ENCODE results near the gene GRAMD1C.
"Not testable (repeated sequence)": the region's sequence is repeated elsewhere in the genome, so short reads cannot be mapped to it uniquely, and the experiment has no call there.

The GRAMD1C gene

DNA sequence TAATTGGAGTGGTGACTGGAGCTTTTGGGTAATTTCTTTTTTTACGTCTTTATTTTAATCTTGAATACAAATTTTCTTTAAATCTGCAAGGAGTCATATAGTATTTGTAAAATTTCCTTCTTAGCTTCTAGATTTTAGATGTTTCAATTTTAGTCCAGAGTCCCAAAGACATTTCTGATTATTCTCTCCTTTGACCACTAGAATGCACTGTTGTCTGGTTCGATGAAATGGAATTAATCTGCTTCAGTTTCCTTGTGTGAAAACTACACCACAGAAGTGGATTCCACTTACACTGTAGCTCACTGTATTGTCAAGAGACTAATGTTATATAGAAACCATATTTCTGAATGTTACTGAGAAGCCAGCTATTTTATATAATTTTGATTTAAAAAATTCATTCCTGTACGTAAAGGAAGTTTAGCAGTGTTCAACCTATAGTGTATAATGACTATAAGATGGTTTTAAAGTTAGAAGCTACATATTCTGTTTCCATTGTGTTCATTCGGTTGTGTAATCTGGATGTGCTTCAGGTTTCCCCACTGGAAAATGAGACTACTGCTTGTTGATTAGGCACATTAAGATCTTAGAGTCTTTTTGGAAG lies 6.1 kb downstream of the GRAMD1C start:
- no peak overlapping the region for H3K4ac ChIP-seq (ENCODE audit: low read depth in 1 of 2, low read length in 2 of 2)
- H3K36me3 ChIP-seq (ENCODE audit: control insufficient read depth in 1 of 2, insufficient read depth in 2 of 2, low read depth in 1 of 2, low read length in 2 of 2) = no peaks in the 10 kb centered on the region
- no peak overlapping the region for H2BK5ac ChIP-seq (ENCODE audit: low read depth, low read length, poor library complexity, severe bottlenecking)
- no peak overlapping the region for H2AFZ ChIP-seq (ENCODE audit: low read depth, low read length)
- H3K27me3 ChIP-seq (ENCODE audit: control insufficient read depth in 1 of 2, insufficient read depth in 1 of 2, low read length in 2 of 2) = no peaks in the 10 kb centered on the region
- H2BK15ac ChIP-seq (ENCODE audit: low read depth, poor library complexity, severe bottlenecking) = no peak overlapping the region
- no peak overlapping the region for H3K27ac ChIP-seq (ENCODE audit: low read length, poor library complexity, severe bottlenecking)
- no peak overlapping the region for H3K14ac ChIP-seq (ENCODE audit: low read length in 2 of 2)
- no peak overlapping the region for H3K18ac ChIP-seq (ENCODE audit: low read depth in 1 of 2, low read length in 2 of 2)
- no peak overlapping the region for H3K4me3 ChIP-seq (ENCODE audit: insufficient read depth in 1 of 2, low read depth in 1 of 2, low read length in 2 of 2)
- no peaks in the 10 kb centered on the region for H3K9me3 ChIP-seq (ENCODE audit: control insufficient read depth, low read length)
- H3K4me2 ChIP-seq (ENCODE audit: low read length, poor library complexity, severe bottlenecking) = no peak overlapping the region
- peaks cover 4% of the 10 kb centered on the region for H3K79me1 ChIP-seq (replicated peaks; ENCODE audit: low read length, poor library complexity, severe bottlenecking)
- H2BK120ac ChIP-seq (ENCODE audit: low read depth, low read length) = no peak overlapping the region
- H4K8ac ChIP-seq (ENCODE audit: low read length) = no peak overlapping the region
- no peaks in the 10 kb centered on the region for H3K4me1 ChIP-seq (ENCODE audit: control insufficient read depth, insufficient read depth, low read depth, low read length)
- no peak overlapping the region for H2BK12ac ChIP-seq (ENCODE audit: low read length in 2 of 2)
- peak; percentile 46 for DNase-seq
- H2AK5ac ChIP-seq (ENCODE audit: low read length, severe bottlenecking) = no peak overlapping the region
- H3K23ac ChIP-seq (ENCODE audit: low read length in 2 of 2) = no peak overlapping the region
- no peak overlapping the region for H3K9ac ChIP-seq (ENCODE audit: low read length)
- 83% methylated on average over 2 of the region's 4 CpGs for WGBS
- H4K91ac ChIP-seq (ENCODE audit: low read length) = no peak overlapping the region

DNA sequence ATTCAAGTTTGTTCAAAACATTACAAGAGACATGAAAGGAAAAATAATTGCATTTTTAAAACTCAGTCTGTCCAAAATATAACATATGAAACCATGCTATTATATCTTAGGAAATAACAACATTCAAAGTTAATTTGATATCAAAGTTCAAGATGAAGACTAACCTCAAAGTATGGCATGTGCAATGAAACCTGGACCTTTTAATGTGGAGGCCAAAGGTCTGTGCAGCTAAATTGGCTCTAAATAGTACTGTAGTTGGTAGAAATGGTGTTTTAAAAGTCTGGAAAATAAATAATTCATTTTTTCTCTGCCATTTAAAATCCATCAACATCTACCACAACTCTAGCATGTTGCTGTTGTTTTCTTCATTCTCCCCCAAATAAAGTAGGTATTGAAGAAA lies 8.7 kb downstream of the GRAMD1C start:
- no peak overlapping the region for H2BK12ac ChIP-seq (ENCODE audit: low read length in 2 of 2)
- no peak overlapping the region for H2AK5ac ChIP-seq (ENCODE audit: low read length, severe bottlenecking)
- no peaks in the 10 kb centered on the region for H3K79me1 ChIP-seq (replicated peaks; ENCODE audit: low read length, poor library complexity, severe bottlenecking)
- H2BK120ac ChIP-seq (ENCODE audit: low read depth, low read length) = no peak overlapping the region
- no peaks in the 10 kb centered on the region for H3K9me3 ChIP-seq (ENCODE audit: control insufficient read depth, low read length)
- H3K27ac ChIP-seq (ENCODE audit: low read length, poor library complexity, severe bottlenecking) = no peak overlapping the region
- no peak overlapping the region for H3K18ac ChIP-seq (ENCODE audit: low read depth in 1 of 2, low read length in 2 of 2)
- H3K4ac ChIP-seq (ENCODE audit: low read depth in 1 of 2, low read length in 2 of 2) = no peak overlapping the region
- H3K4me3 ChIP-seq (ENCODE audit: insufficient read depth in 1 of 2, low read depth in 1 of 2, low read length in 2 of 2) = no peak overlapping the region
- no peaks in the 10 kb centered on the region for H3K4me1 ChIP-seq (ENCODE audit: control insufficient read depth, insufficient read depth, low read depth, low read length)
- H4K91ac ChIP-seq (ENCODE audit: low read length) = no peak overlapping the region
- no peak overlapping the region for H4K8ac ChIP-seq (ENCODE audit: low read length)
- no peak overlapping the region for H3K14ac ChIP-seq (ENCODE audit: low read length in 2 of 2)
- H3K23ac ChIP-seq (ENCODE audit: low read length in 2 of 2) = no peak overlapping the region
- no peak overlapping the region for H2AFZ ChIP-seq (ENCODE audit: low read depth, low read length)
- no peaks in the 10 kb centered on the region for H3K27me3 ChIP-seq (ENCODE audit: control insufficient read depth in 1 of 2, insufficient read depth in 1 of 2, low read length in 2 of 2)
- no peak for DNase-seq
- no peak overlapping the region for H3K4me2 ChIP-seq (ENCODE audit: low read length, poor library complexity, severe bottlenecking)
- peaks cover 0 to 4% of the 10 kb centered on the region in 2 experiments for H3K36me3 ChIP-seq (ENCODE audit: control insufficient read depth in 1 of 2, insufficient read depth in 2 of 2, low read depth in 1 of 2, low read length in 2 of 2)
- no peak overlapping the region for H3K9ac ChIP-seq (ENCODE audit: low read length)
- H2BK15ac ChIP-seq (ENCODE audit: low read depth, poor library complexity, severe bottlenecking) = no peak overlapping the region
- H2BK5ac ChIP-seq (ENCODE audit: low read depth, low read length, poor library complexity, severe bottlenecking) = no peak overlapping the region

DNA sequence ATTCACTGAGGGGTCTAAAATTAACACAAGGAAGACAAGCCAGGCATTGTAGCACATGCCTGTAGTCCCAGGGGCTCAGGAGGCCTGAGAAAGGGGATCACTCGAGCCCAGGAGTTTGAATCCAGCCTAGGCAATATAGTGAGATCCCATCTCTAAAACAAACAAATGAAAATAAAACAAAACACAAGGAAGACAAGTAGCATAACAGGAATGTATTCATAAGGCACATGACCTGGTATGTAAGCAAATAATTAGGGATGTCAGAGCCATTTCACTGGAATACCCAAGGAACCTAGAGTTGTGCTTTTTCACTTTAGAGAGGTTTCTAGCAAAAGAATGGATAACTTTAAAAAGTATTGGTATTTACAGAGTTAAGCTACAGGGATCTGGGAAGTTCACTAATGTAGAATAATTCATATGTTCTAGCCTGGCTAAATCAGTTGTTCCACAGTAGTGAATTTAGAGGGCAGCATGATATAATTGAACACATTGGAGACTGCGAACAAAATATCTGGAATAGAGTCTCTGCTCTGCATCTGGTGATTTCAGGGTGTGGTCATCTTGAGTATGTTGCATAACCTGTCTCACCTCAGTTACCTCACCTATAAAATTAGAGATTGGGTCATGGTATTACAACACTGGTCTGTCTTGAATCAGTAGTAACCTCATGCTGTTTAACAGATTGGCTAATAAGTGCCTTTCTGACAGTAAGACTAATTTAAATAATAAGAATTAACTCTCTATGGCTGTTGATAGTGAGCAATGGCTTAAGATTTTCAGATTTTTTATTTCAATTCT lies 9.3 kb downstream of the GRAMD1C start:
- no peak overlapping the region for H2BK12ac ChIP-seq (ENCODE audit: low read length in 2 of 2)
- no peaks in the 10 kb centered on the region for H3K4me1 ChIP-seq (ENCODE audit: control insufficient read depth, insufficient read depth, low read depth, low read length)
- no peak overlapping the region for H4K91ac ChIP-seq (ENCODE audit: low read length)
- H3K4me2 ChIP-seq (ENCODE audit: low read length, poor library complexity, severe bottlenecking) = no peak overlapping the region
- H3K14ac ChIP-seq (ENCODE audit: low read length in 2 of 2) = no peak overlapping the region
- H2AK5ac ChIP-seq (ENCODE audit: low read length, severe bottlenecking) = no peak overlapping the region
- no peak overlapping the region for H4K8ac ChIP-seq (ENCODE audit: low read length)
- WGBS = 100% methylated on average over 1 of the region's 2 CpGs
- no peaks in the 10 kb centered on the region for H3K9me3 ChIP-seq (ENCODE audit: control insufficient read depth, low read length)
- H3K9ac ChIP-seq (ENCODE audit: low read length) = no peak overlapping the region
- H3K23ac ChIP-seq (ENCODE audit: low read length in 2 of 2) = no peak overlapping the region
- no peaks in the 10 kb centered on the region for H3K79me1 ChIP-seq (replicated peaks; ENCODE audit: low read length, poor library complexity, severe bottlenecking)
- H2AFZ ChIP-seq (ENCODE audit: low read depth, low read length) = no peak overlapping the region
- H3K18ac ChIP-seq (ENCODE audit: low read depth in 1 of 2, low read length in 2 of 2) = no peak overlapping the region
- H2BK5ac ChIP-seq (ENCODE audit: low read depth, low read length, poor library complexity, severe bottlenecking) = no peak overlapping the region
- no peaks in the 10 kb centered on the region for H3K27me3 ChIP-seq (ENCODE audit: control insufficient read depth in 1 of 2, insufficient read depth in 1 of 2, low read length in 2 of 2)
- DNase-seq = no peak
- H3K27ac ChIP-seq (ENCODE audit: low read length, poor library complexity, severe bottlenecking) = no peak overlapping the region
- no peak overlapping the region for H3K4ac ChIP-seq (ENCODE audit: low read depth in 1 of 2, low read length in 2 of 2)
- no peak overlapping the region for H3K4me3 ChIP-seq (ENCODE audit: insufficient read depth in 1 of 2, low read depth in 1 of 2, low read length in 2 of 2)
- H2BK15ac ChIP-seq (ENCODE audit: low read depth, poor library complexity, severe bottlenecking) = no peak overlapping the region
- H3K36me3 ChIP-seq (ENCODE audit: control insufficient read depth in 1 of 2, insufficient read depth in 2 of 2, low read depth in 1 of 2, low read length in 2 of 2) = peaks cover 0 to 4% of the 10 kb centered on the region in 2 experiments
- no peak overlapping the region for H2BK120ac ChIP-seq (ENCODE audit: low read depth, low read length)

DNA sequence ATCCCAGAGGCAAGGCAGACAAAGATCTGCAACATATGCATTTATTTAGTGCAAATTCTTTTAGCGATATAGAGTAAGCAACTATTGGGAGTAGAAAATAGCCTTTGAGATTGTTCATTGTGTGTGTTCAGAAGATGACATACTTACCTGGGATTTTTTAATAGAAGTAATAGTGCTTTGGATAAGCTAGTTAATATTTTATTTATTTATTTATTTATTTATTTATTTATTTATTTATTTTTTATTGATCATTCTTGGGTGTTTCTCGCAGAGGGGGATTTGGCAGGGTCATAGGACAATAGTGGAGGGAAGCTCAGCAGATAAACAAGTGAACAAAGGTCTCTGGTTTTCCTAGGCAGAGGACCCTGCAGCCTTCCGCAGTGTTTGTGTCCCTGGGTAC lies 10.5 kb downstream of the GRAMD1C start:
- H3K23ac ChIP-seq (ENCODE audit: low read length in 2 of 2); H4K91ac ChIP-seq (ENCODE audit: low read length); H2AK5ac ChIP-seq (ENCODE audit: low read length, severe bottlenecking); H3K9me3 ChIP-seq (ENCODE audit: control insufficient read depth, low read length); H2BK12ac ChIP-seq (ENCODE audit: low read length in 2 of 2); H3K9ac ChIP-seq (ENCODE audit: low read length); H3K4ac ChIP-seq (ENCODE audit: low read depth in 1 of 2, low read length in 2 of 2); H3K14ac ChIP-seq (ENCODE audit: low read length in 2 of 2); H2BK15ac ChIP-seq (ENCODE audit: low read depth, poor library complexity, severe bottlenecking); H3K79me1 ChIP-seq (replicated peaks; ENCODE audit: low read length, poor library complexity, severe bottlenecking); H3K4me3 ChIP-seq (ENCODE audit: insufficient read depth in 1 of 2, low read depth in 1 of 2, low read length in 2 of 2); H2BK5ac ChIP-seq (ENCODE audit: low read depth, low read length, poor library complexity, severe bottlenecking); H3K4me1 ChIP-seq (ENCODE audit: control insufficient read depth, insufficient read depth, low read depth, low read length); H3K4me2 ChIP-seq (ENCODE audit: low read length, poor library complexity, severe bottlenecking); H3K27ac ChIP-seq (ENCODE audit: low read length, poor library complexity, severe bottlenecking); H3K18ac ChIP-seq (ENCODE audit: low read depth in 1 of 2, low read length in 2 of 2); H2BK120ac ChIP-seq (ENCODE audit: low read depth, low read length); H3K27me3 ChIP-seq (ENCODE audit: control insufficient read depth in 1 of 2, insufficient read depth in 1 of 2, low read length in 2 of 2); H2AFZ ChIP-seq (ENCODE audit: low read depth, low read length); H3K36me3 ChIP-seq (ENCODE audit: control insufficient read depth in 1 of 2, insufficient read depth in 2 of 2, low read depth in 1 of 2, low read length in 2 of 2); H4K8ac ChIP-seq (ENCODE audit: low read length); DNase-seq: not testable (repeated sequence)
- WGBS = 96% methylated on average over 1 of the region's 3 CpGs

Measured in mesenchymal stem cell (in vitro differentiated cells and primary cell).